GM10266 (cell line): Measurements from ENCODE around the gene ACSBG1.

Source experiments
- DNase-seq: peaks from one replicate; pipeline ENCODE4 v3.0.0; 2012; ENCODE audit errors: extremely low spot score
- CTCF ChIP-seq: IDR thresholded peaks from 2 replicates; pipeline ENCODE4 v1.5.1; 2012; ENCODE audit warnings: mild to moderate bottlenecking, low read depth; ENCODE audit not compliant: control insufficient read depth, insufficient read depth; ENCODE audit errors: missing control alignments

Gene ACSBG1

GRCh38 chr15:78211189-78211921 lies 23.0 kb downstream of the ACSBG1 start:
- TF ChIP-seq CTCF, result no peak
- no peak for DNase-seq

- DNase-seq, result no peak
- TF ChIP-seq CTCF, result no peak
Observed at GRCh38 chr15:78210349-78210717, 24.0 kb downstream of the ACSBG1 start.

GRCh38 chr15:78209646-78210348 lies 24.6 kb downstream of the ACSBG1 start:
- TF ChIP-seq CTCF, result no peak
- DNase-seq, result no peak

GRCh38 chr15:78208887-78209645 lies 25.3 kb downstream of the ACSBG1 start:
- no peak for TF ChIP-seq CTCF
- DNase-seq, result no peak

- DNase-seq, result no peak
- no peak for TF ChIP-seq CTCF
Observed at GRCh38 chr15:78208341-78208844, 26.0 kb downstream of the ACSBG1 start.

- DNase-seq, result no peak
Observed at GRCh38 chr15:78207641-78208340, 26.6 kb downstream of the ACSBG1 start.

More at GRCh38 chr15:78207641-78208340, 26.6 kb downstream of the ACSBG1 start:
- no peak for TF ChIP-seq CTCF
